Spleen (tissue), 7 donors: ENCODE measurements around the gene GNAZ.

ENCODE experiments used
- CTCF ChIP-seq, 11 experiments: fragments of 200-600 bp in 7 of 11; fragments of 450-650 bp in 4 of 11; sonication (generic) in 4 of 11; IDR thresholded peaks in 8 of 11; conservative IDR thresholded peaks in 3 of 11; 1 replicate in 7 of 11; 2 replicates in 4 of 11; pipeline versions ENCODE4 v1.4.0 to v1.8.0; 2016 to 2021; ENCODE audit warnings: antibody characterized with exemption in 11 of 11, inconsistent platforms in 4 of 11, mild to moderate bottlenecking in 1 of 11
- POLR2A ChIP-seq, 3 donors: fragments of 450-650 bp; IDR thresholded peaks; one replicate each; pipeline ENCODE4 v1.5.1; 2017; ENCODE audit warnings: antibody characterized with exemption in 3 of 3, mild to moderate bottlenecking in 1 of 3
- POLR2AphosphoS5 ChIP-seq, 3 donors: sonication (generic); formaldehyde crosslinking; IDR thresholded peaks; one replicate each; pipeline ENCODE4 v1.5.1; 2017; ENCODE audit warnings: antibody characterized with exemption in 3 of 3
- donor health status: DM: no; HTN: no; CAD: no; lungs with moderate emphysema.
- donor health status: DM: no; HTN: no; CAD: no.
- donor health status: DM: no; HTN: no; CAD: no.

GRCh38 chr22:23132376-23133091 lies 62.2 kb downstream of the GNAZ start:
- TF ChIP-seq CTCF (IDR thresholded peaks at IDR 0.05 in 8 of 11, conservative IDR thresholded peaks at IDR 0.05 in 3 of 11): no peak
- TF ChIP-seq POLR2A (IDR thresholded peaks at IDR 0.05): no peak
- no peak for TF ChIP-seq POLR2AphosphoS5 (IDR thresholded peaks at IDR 0.05)
